ENCODE measurements around the gene GABARAPL1. TPM values are rescaled to one million over a fixed set of nuclear protein-coding genes. Genes with fewer than 3 reads are reported as not detected.

GABARAPL1 gene
- total RNA-seq, 1 experiment from 2014 or later: 55.6 TPM

DNA sequence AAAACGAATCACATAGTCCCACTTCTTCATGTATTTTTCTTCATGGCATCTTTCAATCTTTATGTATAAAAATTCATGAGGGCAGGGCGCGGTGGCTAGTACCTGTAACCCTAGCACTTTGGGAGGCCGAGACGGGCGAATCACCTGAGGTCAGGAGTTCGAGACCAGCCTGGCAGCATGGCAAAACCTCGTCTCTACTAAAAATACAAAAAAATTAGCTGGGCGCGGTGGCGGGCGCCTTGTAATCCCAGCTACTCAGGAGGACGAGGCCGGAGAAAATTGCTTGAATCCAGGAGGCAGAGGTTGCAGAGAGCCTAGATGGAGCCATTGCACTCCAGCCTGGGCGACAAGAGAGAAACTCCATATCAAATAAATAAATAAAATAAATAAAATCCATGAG, 2.5 kb upstream of the GABARAPL1 start:
- no peak overlapping the region for H3K4ac ChIP-seq (ENCODE audit: low read depth, low read length)
- peaks cover 4% of the 10 kb centered on the region for H3K79me1 ChIP-seq (ENCODE audit: insufficient read depth, low read depth, low read length, poor library complexity, severe bottlenecking)
- no peak overlapping the region for H2BK5ac ChIP-seq (ENCODE audit: insufficient read length, low read length)
- H3K27ac Mint-ChIP-seq: no peak overlapping the region
- no peak overlapping the region for H3K9ac ChIP-seq (ENCODE audit: extremely low read depth, insufficient read length, low read length)
- no peak overlapping the region for H2AK5ac ChIP-seq (ENCODE audit: insufficient read length, low read length)
- H3K4me1 ChIP-seq (ENCODE audit: insufficient read depth, low read length): peaks cover 6% of the 10 kb centered on the region
- no peak overlapping the region for H3K56ac ChIP-seq (ENCODE audit: insufficient read length, low read depth, low read length)
- no CpG with 5 or more reads among the region's 15 CpGs for WGBS (ENCODE audit: extremely low coverage, insufficient read length, low lambda C conversion rate)
- no peak overlapping the region for H3K14ac ChIP-seq (ENCODE audit: insufficient read depth, low read length)
- H4K20me1 ChIP-seq (ENCODE audit: control insufficient read depth, insufficient read depth, insufficient read length): peaks cover 3% of the 10 kb centered on the region
- peaks cover 3% of the 10 kb centered on the region; the same call in 1 of the 2 replicates for H3K79me2 ChIP-seq (ENCODE audit: insufficient read depth, low read length)
- no peaks in the 10 kb centered on the region; a peak in 1 of 5 replicates for H3K9me3 Mint-ChIP-seq
- H2AFZ ChIP-seq (ENCODE audit: low read length): no peak overlapping the region
- H3T11ph ChIP-seq (ENCODE audit: low read length): no peak overlapping the region
- H4K91ac ChIP-seq (ENCODE audit: insufficient read length, low read depth, low read length): no peak overlapping the region
- no peak overlapping the region for H3K4me3 Mint-ChIP-seq
- no peak overlapping the region for H4K5ac ChIP-seq (ENCODE audit: insufficient read length, low read depth, low read length)
- peaks cover 30% of the 10 kb centered on the region in 2 experiments for H3K4me1 Mint-ChIP-seq
- H3K27me3 Mint-ChIP-seq (ENCODE audit: low read depth): no peaks in the 10 kb centered on the region
- H3K18ac ChIP-seq (ENCODE audit: insufficient read length, low read depth, low read length): no peak overlapping the region
- H3K23me2 ChIP-seq (ENCODE audit: insufficient read length, low read depth, low read length, poor library complexity, severe bottlenecking): peaks cover 12% of the 10 kb centered on the region
- H2BK20ac ChIP-seq (ENCODE audit: low read depth, low read length, poor library complexity, severe bottlenecking): no peak overlapping the region
- no peak overlapping the region for H3K4me2 ChIP-seq (ENCODE audit: insufficient read depth, insufficient read length, low read length)
- H4K8ac ChIP-seq (replicated peaks; ENCODE audit: insufficient read length, low read depth, low read length): no peak overlapping the region
- H2BK15ac ChIP-seq (ENCODE audit: low read depth, low read length): no peak overlapping the region
- no peaks in the 10 kb centered on the region for H3K27me3 ChIP-seq (ENCODE audit: insufficient read depth, low read length)
- H2BK120ac ChIP-seq (ENCODE audit: low read depth, low read length, poor library complexity, severe bottlenecking): no peak overlapping the region
- H3K9me3 ChIP-seq (ENCODE audit: control insufficient read depth, low read depth, low read length): no peaks in the 10 kb centered on the region
- no peak for DNase-seq
- H2BK12ac ChIP-seq (ENCODE audit: insufficient read length, low read depth, low read length): no peak overlapping the region
- H3K36me3 Mint-ChIP-seq (ENCODE audit: insufficient read depth in 1 of 3, low read depth in 3 of 3): no peaks in the 10 kb centered on the region; a peak in 1 of 7 replicates
- TF ChIP-seq, protein P1, sequence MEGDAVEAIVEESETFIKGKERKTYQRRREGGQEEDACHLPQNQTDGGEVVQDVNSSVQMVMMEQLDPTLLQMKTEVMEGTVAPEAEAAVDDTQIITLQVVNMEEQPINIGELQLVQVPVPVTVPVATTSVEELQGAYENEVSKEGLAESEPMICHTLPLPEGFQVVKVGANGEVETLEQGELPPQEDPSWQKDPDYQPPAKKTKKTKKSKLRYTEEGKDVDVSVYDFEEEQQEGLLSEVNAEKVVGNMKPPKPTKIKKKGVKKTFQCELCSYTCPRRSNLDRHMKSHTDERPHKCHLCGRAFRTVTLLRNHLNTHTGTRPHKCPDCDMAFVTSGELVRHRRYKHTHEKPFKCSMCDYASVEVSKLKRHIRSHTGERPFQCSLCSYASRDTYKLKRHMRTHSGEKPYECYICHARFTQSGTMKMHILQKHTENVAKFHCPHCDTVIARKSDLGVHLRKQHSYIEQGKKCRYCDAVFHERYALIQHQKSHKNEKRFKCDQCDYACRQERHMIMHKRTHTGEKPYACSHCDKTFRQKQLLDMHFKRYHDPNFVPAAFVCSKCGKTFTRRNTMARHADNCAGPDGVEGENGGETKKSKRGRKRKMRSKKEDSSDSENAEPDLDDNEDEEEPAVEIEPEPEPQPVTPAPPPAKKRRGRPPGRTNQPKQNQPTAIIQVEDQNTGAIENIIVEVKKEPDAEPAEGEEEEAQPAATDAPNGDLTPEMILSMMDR (conservative IDR thresholded peaks at IDR 0.05): no peak
- H3K23ac ChIP-seq (ENCODE audit: insufficient read length, low read depth, low read length): no peak overlapping the region
- no peak overlapping the region for H3K27ac ChIP-seq (ENCODE audit: insufficient read length, low read depth, low read length)
